Measurements from ENCODE around the gene MYEOV.

DNA sequence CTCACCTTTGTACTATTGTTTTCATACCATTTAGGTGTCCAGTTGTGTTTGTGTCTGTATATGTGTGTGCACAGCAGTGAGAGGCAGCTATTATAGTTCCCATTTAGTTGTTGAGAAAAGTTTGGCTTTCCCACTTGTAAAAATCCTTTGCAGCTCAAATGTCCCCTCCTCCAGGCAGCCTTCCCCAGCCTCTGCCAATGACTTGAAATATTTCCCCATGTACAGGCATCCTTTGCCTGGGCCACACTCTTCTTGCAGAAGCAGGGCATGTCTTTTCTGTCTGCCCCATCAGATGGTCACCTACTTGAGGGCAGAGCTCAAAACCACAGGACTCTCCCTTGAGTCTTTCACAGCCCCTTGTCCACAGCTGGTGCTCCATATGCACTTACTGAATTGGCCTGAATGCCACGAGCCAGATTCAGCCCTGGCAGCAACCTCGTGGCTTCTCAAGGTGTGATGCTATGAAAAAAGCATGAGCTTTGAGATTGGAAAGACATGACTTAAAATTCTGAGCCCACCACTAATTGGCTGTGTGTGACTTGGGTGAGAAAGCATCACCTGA lies 39.3 kb downstream of the MYEOV start:
- TF ChIP-seq, protein P1, sequence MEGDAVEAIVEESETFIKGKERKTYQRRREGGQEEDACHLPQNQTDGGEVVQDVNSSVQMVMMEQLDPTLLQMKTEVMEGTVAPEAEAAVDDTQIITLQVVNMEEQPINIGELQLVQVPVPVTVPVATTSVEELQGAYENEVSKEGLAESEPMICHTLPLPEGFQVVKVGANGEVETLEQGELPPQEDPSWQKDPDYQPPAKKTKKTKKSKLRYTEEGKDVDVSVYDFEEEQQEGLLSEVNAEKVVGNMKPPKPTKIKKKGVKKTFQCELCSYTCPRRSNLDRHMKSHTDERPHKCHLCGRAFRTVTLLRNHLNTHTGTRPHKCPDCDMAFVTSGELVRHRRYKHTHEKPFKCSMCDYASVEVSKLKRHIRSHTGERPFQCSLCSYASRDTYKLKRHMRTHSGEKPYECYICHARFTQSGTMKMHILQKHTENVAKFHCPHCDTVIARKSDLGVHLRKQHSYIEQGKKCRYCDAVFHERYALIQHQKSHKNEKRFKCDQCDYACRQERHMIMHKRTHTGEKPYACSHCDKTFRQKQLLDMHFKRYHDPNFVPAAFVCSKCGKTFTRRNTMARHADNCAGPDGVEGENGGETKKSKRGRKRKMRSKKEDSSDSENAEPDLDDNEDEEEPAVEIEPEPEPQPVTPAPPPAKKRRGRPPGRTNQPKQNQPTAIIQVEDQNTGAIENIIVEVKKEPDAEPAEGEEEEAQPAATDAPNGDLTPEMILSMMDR (IDR thresholded peaks at IDR 0.05; ENCODE audit: low read depth, low read length, missing input control), result no peak
- no peak for TF ChIP-seq RAD21 (IDR thresholded peaks at IDR 0.05)
- TF ChIP-seq SP1 (IDR thresholded peaks at IDR 0.05), result no peak
- TF ChIP-seq JUND (IDR thresholded peaks at IDR 0.05), result no peak
- TF ChIP-seq REST (IDR thresholded peaks at IDR 0.05), result no peak
- TF ChIP-seq EGR1 (IDR thresholded peaks at IDR 0.05; ENCODE audit: low read depth in 2 of 2), result no peak
- TF ChIP-seq TAF1 (conservative IDR thresholded peaks at IDR 0.05), result no peak
- no peak for TF ChIP-seq MAX (IDR thresholded peaks at IDR 0.05)
- TF ChIP-seq, protein P2, sequence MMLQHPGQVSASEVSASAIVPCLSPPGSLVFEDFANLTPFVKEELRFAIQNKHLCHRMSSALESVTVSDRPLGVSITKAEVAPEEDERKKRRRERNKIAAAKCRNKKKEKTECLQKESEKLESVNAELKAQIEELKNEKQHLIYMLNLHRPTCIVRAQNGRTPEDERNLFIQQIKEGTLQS (IDR thresholded peaks at IDR 0.05), result no peak
- no peak for TF ChIP-seq GABPA (IDR thresholded peaks at IDR 0.05 in 1 of 2, conservative IDR thresholded peaks at IDR 0.05 in 1 of 2)
